Measurements from ENCODE around the gene LRRC61. TPM values are rescaled to one million over a fixed set of nuclear protein-coding genes. Genes with fewer than 3 reads are reported as not detected.

Gene LRRC61
- polyA plus RNA-seq, 1 experiment, result 0.17 TPM

DNA sequence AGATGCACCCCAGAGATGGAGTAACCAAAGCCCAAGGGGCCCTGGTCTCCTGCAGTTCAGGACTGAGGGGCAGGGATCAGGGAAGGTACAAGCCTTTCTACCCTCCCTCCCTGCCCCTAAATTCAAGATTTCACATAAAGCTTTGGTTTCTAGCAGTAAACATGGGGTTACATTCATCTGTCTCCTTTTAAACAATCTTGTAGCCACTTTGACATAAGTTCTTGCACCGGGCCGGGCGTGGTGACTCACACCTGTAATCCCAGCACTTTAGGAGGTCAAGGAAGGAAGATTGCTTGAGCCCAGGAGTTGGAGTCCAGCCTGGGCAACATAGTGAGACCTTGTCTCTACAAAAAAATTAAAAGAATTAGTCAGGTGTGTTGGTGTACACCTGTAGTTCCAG lies 4.2 kb downstream of the LRRC61 start:
- H3K4me3 ChIP-seq (ENCODE audit: low read depth, low read length), result no peak overlapping the region
- DNase-seq (ENCODE audit: low read depth, low spot score), result no peak
- H3K27ac ChIP-seq (ENCODE audit: low read depth, low read length), result no peak overlapping the region
- POLR2A ChIA-PET, result interaction anchor here (1.1 kb wide), 1 partner anchor 8 kb away, joined by 3 read pairs; no protein-coding TSS in a partner anchor
- peaks cover 6% of the 10 kb centered on the region; the same call in 1 of the 2 replicates for H3K9me3 ChIP-seq (ENCODE audit: control insufficient read depth, insufficient read depth, low read length)
- TF ChIP-seq, protein P1, sequence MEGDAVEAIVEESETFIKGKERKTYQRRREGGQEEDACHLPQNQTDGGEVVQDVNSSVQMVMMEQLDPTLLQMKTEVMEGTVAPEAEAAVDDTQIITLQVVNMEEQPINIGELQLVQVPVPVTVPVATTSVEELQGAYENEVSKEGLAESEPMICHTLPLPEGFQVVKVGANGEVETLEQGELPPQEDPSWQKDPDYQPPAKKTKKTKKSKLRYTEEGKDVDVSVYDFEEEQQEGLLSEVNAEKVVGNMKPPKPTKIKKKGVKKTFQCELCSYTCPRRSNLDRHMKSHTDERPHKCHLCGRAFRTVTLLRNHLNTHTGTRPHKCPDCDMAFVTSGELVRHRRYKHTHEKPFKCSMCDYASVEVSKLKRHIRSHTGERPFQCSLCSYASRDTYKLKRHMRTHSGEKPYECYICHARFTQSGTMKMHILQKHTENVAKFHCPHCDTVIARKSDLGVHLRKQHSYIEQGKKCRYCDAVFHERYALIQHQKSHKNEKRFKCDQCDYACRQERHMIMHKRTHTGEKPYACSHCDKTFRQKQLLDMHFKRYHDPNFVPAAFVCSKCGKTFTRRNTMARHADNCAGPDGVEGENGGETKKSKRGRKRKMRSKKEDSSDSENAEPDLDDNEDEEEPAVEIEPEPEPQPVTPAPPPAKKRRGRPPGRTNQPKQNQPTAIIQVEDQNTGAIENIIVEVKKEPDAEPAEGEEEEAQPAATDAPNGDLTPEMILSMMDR (IDR thresholded peaks at IDR 0.05; ENCODE audit: low read depth, low read length), result no peak
- no peaks in the 10 kb centered on the region for H3K27me3 ChIP-seq (ENCODE audit: control insufficient read depth, insufficient read depth, low read length)
- CTCF ChIA-PET, result interaction anchor here (0.6 kb wide), 1 partner anchor 644 kb away, joined by 4 read pairs; no protein-coding TSS in a partner anchor

DNA sequence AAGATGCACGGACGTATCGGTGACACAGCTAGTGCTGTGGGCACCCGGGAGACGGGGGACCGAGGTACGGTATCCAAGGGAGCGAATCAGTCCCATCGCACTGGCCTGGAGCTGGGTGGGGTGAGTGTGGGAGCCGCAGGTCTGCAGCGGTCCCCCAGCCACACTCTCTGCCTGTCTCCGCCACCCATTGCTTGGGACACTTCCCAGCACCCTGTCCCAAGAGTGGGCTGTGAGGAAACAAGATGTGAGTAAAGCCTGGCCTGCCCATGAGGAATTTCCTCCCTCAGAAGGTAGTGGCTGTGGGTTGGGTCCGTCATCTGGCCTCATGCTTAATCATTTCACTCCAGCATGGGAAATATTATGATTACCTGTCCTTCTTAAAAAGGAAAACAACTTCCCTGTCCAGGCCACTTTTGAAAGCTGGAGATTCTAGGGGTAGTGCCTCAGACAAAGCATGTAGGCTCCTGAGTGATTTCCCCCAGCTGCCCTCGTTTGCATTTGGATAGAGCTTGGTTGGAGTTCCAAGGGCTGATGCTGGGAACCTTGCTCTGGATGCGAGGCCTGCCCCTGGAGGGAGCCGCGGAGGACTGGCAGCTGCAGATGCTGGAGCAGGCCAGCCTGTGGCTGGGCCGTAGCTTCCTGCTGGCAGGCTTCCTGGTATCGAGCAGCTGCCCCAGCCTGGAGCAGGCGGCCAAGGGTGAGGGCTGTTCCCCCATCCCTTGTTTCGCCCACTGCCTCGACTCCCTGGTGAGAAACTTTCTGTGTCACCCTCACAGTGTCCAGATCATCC lies 6.4 kb downstream of the LRRC61 start:
- CTCF ChIA-PET, result interaction anchor here (0.5 kb wide), 1 partner anchor 27 kb away, joined by 3 read pairs; no protein-coding TSS in a partner anchor
- H3K27me3 ChIP-seq (ENCODE audit: control insufficient read depth, insufficient read depth, low read length), result no peaks in the 10 kb centered on the region
- no peak for DNase-seq (ENCODE audit: low read depth, low spot score)
- TF ChIP-seq, protein P1 (IDR thresholded peaks at IDR 0.05; ENCODE audit: low read depth, low read length), result no peak
- POLR2A ChIA-PET, result no interaction called here
- H3K4me3 ChIP-seq (ENCODE audit: low read depth, low read length), result no peak overlapping the region
- H3K27ac ChIP-seq (ENCODE audit: low read depth, low read length), result no peak overlapping the region
- no peaks in the 10 kb centered on the region; the same call in 1 of the 2 replicates for H3K9me3 ChIP-seq (ENCODE audit: control insufficient read depth, insufficient read depth, low read length)

DNA sequence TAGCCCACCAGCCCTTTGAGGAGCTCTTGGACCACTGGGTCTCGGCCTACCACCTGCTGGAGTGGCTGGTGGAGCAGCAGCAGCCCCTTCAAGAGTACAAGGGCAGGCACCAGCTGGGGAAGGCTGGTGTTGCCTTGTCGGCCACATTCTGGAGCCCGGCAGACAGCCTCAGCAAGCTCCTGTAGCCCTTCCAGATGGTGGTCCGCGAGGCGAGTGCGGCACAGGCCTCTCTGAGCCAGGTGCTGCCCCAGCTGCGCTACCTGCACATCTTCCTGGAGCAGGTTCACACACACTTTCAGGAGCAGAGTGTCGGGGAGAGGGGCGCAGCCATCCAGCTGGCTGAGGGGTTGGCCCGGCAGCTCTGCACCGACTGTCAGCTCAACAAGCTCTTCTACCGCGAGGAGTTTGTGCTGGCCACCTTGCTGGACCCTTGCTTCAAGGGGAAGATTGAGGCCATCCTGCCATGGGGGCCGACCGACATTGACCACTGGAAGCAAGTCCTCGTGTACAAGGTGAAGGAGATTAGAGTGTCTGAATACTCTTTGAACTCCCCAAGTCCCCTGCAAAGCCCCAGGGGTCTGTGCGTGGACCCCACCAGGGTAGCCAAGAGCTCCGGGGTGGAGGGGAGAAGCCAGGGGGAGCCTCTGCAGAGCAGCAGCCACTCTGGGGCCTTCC lies 7.2 kb downstream of the LRRC61 start:
- H3K4me3 ChIP-seq (ENCODE audit: low read depth, low read length), result no peak overlapping the region
- no peaks in the 10 kb centered on the region for H3K27me3 ChIP-seq (ENCODE audit: control insufficient read depth, insufficient read depth, low read length)
- CTCF ChIA-PET, result no interaction called here
- POLR2A ChIA-PET, result no interaction called here
- TF ChIP-seq, protein P1 (IDR thresholded peaks at IDR 0.05; ENCODE audit: low read depth, low read length), result no peak
- H3K27ac ChIP-seq (ENCODE audit: low read depth, low read length), result no peak overlapping the region
- H3K9me3 ChIP-seq (ENCODE audit: control insufficient read depth, insufficient read depth, low read length), result no peaks in the 10 kb centered on the region; the same call in 1 of the 2 replicates
- DNase-seq (ENCODE audit: low read depth, low spot score), result no peak

DNA sequence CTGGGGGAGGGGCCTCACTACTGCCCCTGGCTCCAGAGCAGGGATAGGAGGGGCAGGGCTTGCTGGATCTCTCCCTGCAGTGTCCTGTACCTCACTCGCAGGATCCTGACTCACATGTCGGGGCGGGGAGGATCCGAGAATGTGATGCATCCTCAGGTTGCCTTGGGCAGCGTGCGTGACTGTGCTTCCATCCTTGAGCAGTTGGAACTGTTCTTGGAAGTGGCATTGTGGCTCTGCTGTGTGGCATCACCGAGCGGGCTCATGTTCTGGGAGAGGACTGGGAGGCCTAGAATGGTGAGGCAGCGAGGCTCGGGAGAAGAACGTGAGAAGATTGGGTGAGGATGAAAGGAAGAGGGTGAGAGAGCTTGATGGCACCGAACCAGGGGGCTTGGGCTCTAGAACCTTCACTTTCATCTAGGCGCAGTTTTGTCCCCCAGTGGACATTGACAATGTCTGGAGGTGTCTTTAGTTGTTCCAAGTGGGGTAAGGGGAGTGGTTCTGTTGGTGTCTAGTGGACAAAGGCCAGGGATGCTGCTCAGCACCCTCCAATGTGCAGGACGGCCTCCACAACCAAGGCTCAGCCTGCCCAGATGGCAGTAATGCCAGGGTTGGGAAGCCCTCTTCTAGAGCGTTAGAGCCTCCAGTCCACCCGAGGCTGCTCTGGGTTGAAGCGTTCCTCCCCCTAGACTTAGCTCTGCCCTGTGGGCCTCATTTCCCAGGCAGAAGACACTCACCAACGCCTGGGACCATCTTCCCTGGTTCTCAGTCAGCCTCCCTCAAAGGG lies 9.9 kb downstream of the LRRC61 start:
- ChIA-PET POLR2A (no interaction called here), CTCF (no interaction called here)
- TF ChIP-seq, protein P1 (IDR thresholded peaks at IDR 0.05; ENCODE audit: low read depth, low read length), result no peak
- no peak for DNase-seq (ENCODE audit: low read depth, low spot score)
- H3K27ac ChIP-seq (ENCODE audit: low read depth, low read length), result no peak overlapping the region
- H3K27me3 ChIP-seq (ENCODE audit: control insufficient read depth, insufficient read depth, low read length), result no peaks in the 10 kb centered on the region
- H3K9me3 ChIP-seq (ENCODE audit: control insufficient read depth, insufficient read depth, low read length), result no peaks in the 10 kb centered on the region; the same call in 1 of the 2 replicates
- H3K4me3 ChIP-seq (ENCODE audit: low read depth, low read length), result no peak overlapping the region
